Measurements from ENCODE around the gene TSSC4.

TSSC4 gene

GRCh38 chr11:2382129-2382517 lies 18.4 kb upstream of the TSSC4 start:
- Histone ChIP-seq H3K9me3 (ENCODE audit: control insufficient read depth, insufficient read depth, low read length) (no peaks in the 10 kb centered on the region), H3K9ac (ENCODE audit: low read depth, low read length) (no peak overlapping the region), H3K36me3 (ENCODE audit: control insufficient read depth, insufficient read depth, low read length) (peaks cover 7% of the 10 kb centered on the region), H3K4me3 (ENCODE audit: low read depth, low read length) (no peak overlapping the region), H3K4me1 (ENCODE audit: control insufficient read depth, insufficient read depth, low read length) (peaks cover 2% of the 10 kb centered on the region), H3K27me3 (ENCODE audit: control insufficient read depth, insufficient read depth, low read length) (no peaks in the 10 kb centered on the region)

- H3K9ac ChIP-seq (ENCODE audit: low read depth, low read length), result no peak overlapping the region
- no peaks in the 10 kb centered on the region for H3K9me3 ChIP-seq (ENCODE audit: control insufficient read depth, insufficient read depth, low read length)
- peaks cover 4% of the 10 kb centered on the region for H3K36me3 ChIP-seq (ENCODE audit: control insufficient read depth, insufficient read depth, low read length)
- H3K27me3 ChIP-seq (ENCODE audit: control insufficient read depth, insufficient read depth, low read length), result no peaks in the 10 kb centered on the region
- H3K4me1 ChIP-seq (ENCODE audit: control insufficient read depth, insufficient read depth, low read length), result peaks cover 2% of the 10 kb centered on the region
- H3K4me3 ChIP-seq (ENCODE audit: low read depth, low read length), result no peak overlapping the region
These were observed 17.4 kb upstream of the TSSC4 start for GRCh38 chr11:2382936-2383851.

GRCh38 chr11:2383852-2384804 lies 16.4 kb upstream of the TSSC4 start:
- Histone ChIP-seq H3K9ac (ENCODE audit: low read depth, low read length) (no peak overlapping the region), H3K4me3 (ENCODE audit: low read depth, low read length) (no peak overlapping the region), H3K27me3 (ENCODE audit: control insufficient read depth, insufficient read depth, low read length) (no peaks in the 10 kb centered on the region), H3K36me3 (ENCODE audit: control insufficient read depth, insufficient read depth, low read length) (peaks cover 3% of the 10 kb centered on the region), H3K9me3 (ENCODE audit: control insufficient read depth, insufficient read depth, low read length) (no peaks in the 10 kb centered on the region), H3K4me1 (ENCODE audit: control insufficient read depth, insufficient read depth, low read length) (peaks cover 1% of the 10 kb centered on the region)

- Histone ChIP-seq H3K4me1 (ENCODE audit: control insufficient read depth, insufficient read depth, low read length) (peaks cover 2% of the 10 kb centered on the region), H3K9ac (ENCODE audit: low read depth, low read length) (no peak overlapping the region), H3K36me3 (ENCODE audit: control insufficient read depth, insufficient read depth, low read length) (peaks cover 3% of the 10 kb centered on the region), H3K4me3 (ENCODE audit: low read depth, low read length) (no peak overlapping the region), H3K27me3 (ENCODE audit: control insufficient read depth, insufficient read depth, low read length) (no peaks in the 10 kb centered on the region), H3K9me3 (ENCODE audit: control insufficient read depth, insufficient read depth, low read length) (no peaks in the 10 kb centered on the region)
These were observed 15.1 kb upstream of the TSSC4 start for GRCh38 chr11:2385156-2386151.

- Histone ChIP-seq H3K36me3 (ENCODE audit: control insufficient read depth, insufficient read depth, low read length) (peaks cover 8% of the 10 kb centered on the region), H3K4me3 (ENCODE audit: low read depth, low read length) (no peak overlapping the region), H3K4me1 (ENCODE audit: control insufficient read depth, insufficient read depth, low read length) (peaks cover 2% of the 10 kb centered on the region), H3K27me3 (ENCODE audit: control insufficient read depth, insufficient read depth, low read length) (no peaks in the 10 kb centered on the region), H3K9ac (ENCODE audit: low read depth, low read length) (no peak overlapping the region), H3K9me3 (ENCODE audit: control insufficient read depth, insufficient read depth, low read length) (no peaks in the 10 kb centered on the region)
These were observed 14.0 kb upstream of the TSSC4 start for GRCh38 chr11:2386591-2386990.

- Histone ChIP-seq H3K9ac (ENCODE audit: low read depth, low read length) (no peak overlapping the region), H3K27me3 (ENCODE audit: control insufficient read depth, insufficient read depth, low read length) (no peaks in the 10 kb centered on the region)
These were observed 13.1 kb upstream of the TSSC4 start for GRCh38 chr11:2387266-2387987.

GRCh38 chr11:2388431-2389376 lies 11.8 kb upstream of the TSSC4 start:
- Histone ChIP-seq H3K27me3 (ENCODE audit: control insufficient read depth, insufficient read depth, low read length) (no peaks in the 10 kb centered on the region), H3K9ac (ENCODE audit: low read depth, low read length) (peak overlapping the region; percentile 8), H3K4me1 (ENCODE audit: control insufficient read depth, insufficient read depth, low read length) (peaks cover 2% of the 10 kb centered on the region), H3K9me3 (ENCODE audit: control insufficient read depth, insufficient read depth, low read length) (no peaks in the 10 kb centered on the region), H3K4me3 (ENCODE audit: low read depth, low read length) (no peak overlapping the region), H3K36me3 (ENCODE audit: control insufficient read depth, insufficient read depth, low read length) (peaks cover 21% of the 10 kb centered on the region)

More at GRCh38 chr11:2387266-2387987, 13.1 kb upstream of the TSSC4 start:
- Histone ChIP-seq H3K4me3 (ENCODE audit: low read depth, low read length) (no peak overlapping the region), H3K9me3 (ENCODE audit: control insufficient read depth, insufficient read depth, low read length) (no peaks in the 10 kb centered on the region), H3K4me1 (ENCODE audit: control insufficient read depth, insufficient read depth, low read length) (peaks cover 2% of the 10 kb centered on the region), H3K36me3 (ENCODE audit: control insufficient read depth, insufficient read depth, low read length) (peaks cover 10% of the 10 kb centered on the region)

- Histone ChIP-seq H3K36me3 (ENCODE audit: control insufficient read depth, insufficient read depth, low read length) (peaks cover 28% of the 10 kb centered on the region), H3K4me3 (ENCODE audit: low read depth, low read length) (no peak overlapping the region), H3K27me3 (ENCODE audit: control insufficient read depth, insufficient read depth, low read length) (no peaks in the 10 kb centered on the region), H3K9ac (ENCODE audit: low read depth, low read length) (peak overlapping the region; percentile 8), H3K4me1 (ENCODE audit: control insufficient read depth, insufficient read depth, low read length) (peaks cover 2% of the 10 kb centered on the region), H3K9me3 (ENCODE audit: control insufficient read depth, insufficient read depth, low read length) (no peaks in the 10 kb centered on the region)
These were observed 11.0 kb upstream of the TSSC4 start for GRCh38 chr11:2389377-2390026.

- Histone ChIP-seq H3K4me1 (ENCODE audit: control insufficient read depth, insufficient read depth, low read length) (peaks cover 2% of the 10 kb centered on the region), H3K9ac (ENCODE audit: low read depth, low read length) (no peak overlapping the region), H3K4me3 (ENCODE audit: low read depth, low read length) (no peak overlapping the region), H3K36me3 (ENCODE audit: control insufficient read depth, insufficient read depth, low read length) (peaks cover 29% of the 10 kb centered on the region), H3K9me3 (ENCODE audit: control insufficient read depth, insufficient read depth, low read length) (no peaks in the 10 kb centered on the region), H3K27me3 (ENCODE audit: control insufficient read depth, insufficient read depth, low read length) (no peaks in the 10 kb centered on the region)
These were observed 10.3 kb upstream of the TSSC4 start for GRCh38 chr11:2390091-2390724.
